Uterus (tissue), 4 donors: Measurements from ENCODE around the gene DGCR2. TPM values are rescaled to one million over a fixed set of nuclear protein-coding genes. Genes with fewer than 3 reads are reported as not detected.

Experiments
- DNase-seq, 2 donors: peaks; one replicate each; pipeline ENCODE4 v3.0.0-alpha.2; 2019 to 2020
- H3K27ac ChIP-seq, 2 donors: fragments of 200-600 bp; sonication (generic); 1 replicate in 1 of 2; 2 replicates in 1 of 2; pipeline ENCODE4 v1.5.1; 2016 to 2018
- H3K27me3 ChIP-seq, 2 donors: fragments of 200-600 bp; sonication (generic); one replicate each; pipeline ENCODE4 v1.5.1; 2018 to 2019; ENCODE audit warnings: control low read depth in 1 of 2
- H3K36me3 ChIP-seq, 2 donors: fragments of 200-600 bp; sonication (generic); one replicate each; pipeline ENCODE4 v1.5.1; 2019; ENCODE audit warnings: control low read depth in 1 of 2
- H3K4me1 ChIP-seq, 2 donors: fragments of 200-600 bp; sonication (generic); one replicate each; pipeline ENCODE4 v1.5.1; 2018 to 2019; ENCODE audit warnings: control low read depth in 1 of 2
- H3K4me3 ChIP-seq, 2 donors: fragments of 200-600 bp; sonication (generic); 1 replicate in 1 of 2; 2 replicates in 1 of 2; pipeline ENCODE4 v1.5.1; 2018 to 2019; ENCODE audit warnings: mild to moderate bottlenecking in 1 of 2
- H3K9me3 ChIP-seq, 2 donors: fragments of 200-600 bp; sonication (generic); one replicate each; pipeline ENCODE4 v1.5.1; 2019; ENCODE audit warnings: control low read depth in 1 of 2
- POLR2A ChIP-seq, 2 donors: fragments of 450-650 bp; IDR thresholded peaks; one replicate each; pipeline ENCODE4 v1.6.1; 2016; ENCODE audit warnings: antibody characterized with exemption in 2 of 2, mild to moderate bottlenecking in 1 of 2, moderate library complexity in 1 of 2
- intact Hi-C: fragments of 100-400 bp; cut with DNase I; formaldehyde crosslinking; loops from one replicate; pipeline ENCODE4 v1.15.1; 2023; ENCODE audit warnings: low total_unique reads
- total RNA-seq, 4 donors: library from RNA; depleted of rRNA in 3 of 4; stranded (reverse); fragments of >200 nt in 3 of 4; gene quantifications; one replicate each; pipeline versions ENCODE4 v1.1.0 to v1.2.4, GENCODE V29; 2014 to 2023
- TF ChIP-seq, protein P1 (sequence below), 4 experiments: fragments of 200-600 bp in 2 of 4; fragments of 450-650 bp in 2 of 4; sonication (generic) in 2 of 4; IDR thresholded peaks; one replicate each; pipeline ENCODE4 v1.5.1; 2016 to 2019; ENCODE audit warnings: antibody characterized with exemption in 4 of 4, mild to moderate bottlenecking in 2 of 4, moderate library complexity in 1 of 4
- donor health status: DM: yes; HTN: yes; CAD: no.

DGCR2 gene
- total RNA-seq, 4 donors from 2014 or later = 18.2 to 88.9 (median 47.6) TPM

DNA sequence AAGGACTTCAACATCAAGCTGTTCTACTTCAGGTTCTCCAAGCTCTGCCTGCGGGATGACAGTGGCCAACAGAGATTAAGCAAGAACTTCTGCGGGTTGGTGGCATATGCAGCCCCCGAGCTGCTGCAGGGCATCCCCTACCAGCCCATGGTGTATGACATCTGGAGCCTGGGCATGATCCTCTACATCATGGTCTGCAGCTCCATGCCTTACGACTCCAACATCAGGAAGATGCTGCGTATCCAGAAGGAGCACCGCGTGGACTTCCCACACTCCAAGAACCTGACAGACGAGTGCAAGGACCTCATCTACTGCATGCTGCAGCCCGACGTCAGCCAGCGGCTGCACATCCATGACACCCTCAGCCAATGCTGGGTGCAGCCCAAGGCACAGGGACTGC, 2.8 kb upstream of the DGCR2 start:
- intact Hi-C loops = no loop called here
- Histone ChIP-seq H3K27ac (no peak overlapping the region), H3K9me3 (no peaks in the 10 kb centered on the region), H3K4me1 (peaks cover 0 to 10% of the 10 kb centered on the region in 2 donors), H3K36me3 (no peaks in the 10 kb centered on the region), H3K4me3 (no peak overlapping the region), H3K27me3 (no peaks in the 10 kb centered on the region)
- TF ChIP-seq, protein P1, sequence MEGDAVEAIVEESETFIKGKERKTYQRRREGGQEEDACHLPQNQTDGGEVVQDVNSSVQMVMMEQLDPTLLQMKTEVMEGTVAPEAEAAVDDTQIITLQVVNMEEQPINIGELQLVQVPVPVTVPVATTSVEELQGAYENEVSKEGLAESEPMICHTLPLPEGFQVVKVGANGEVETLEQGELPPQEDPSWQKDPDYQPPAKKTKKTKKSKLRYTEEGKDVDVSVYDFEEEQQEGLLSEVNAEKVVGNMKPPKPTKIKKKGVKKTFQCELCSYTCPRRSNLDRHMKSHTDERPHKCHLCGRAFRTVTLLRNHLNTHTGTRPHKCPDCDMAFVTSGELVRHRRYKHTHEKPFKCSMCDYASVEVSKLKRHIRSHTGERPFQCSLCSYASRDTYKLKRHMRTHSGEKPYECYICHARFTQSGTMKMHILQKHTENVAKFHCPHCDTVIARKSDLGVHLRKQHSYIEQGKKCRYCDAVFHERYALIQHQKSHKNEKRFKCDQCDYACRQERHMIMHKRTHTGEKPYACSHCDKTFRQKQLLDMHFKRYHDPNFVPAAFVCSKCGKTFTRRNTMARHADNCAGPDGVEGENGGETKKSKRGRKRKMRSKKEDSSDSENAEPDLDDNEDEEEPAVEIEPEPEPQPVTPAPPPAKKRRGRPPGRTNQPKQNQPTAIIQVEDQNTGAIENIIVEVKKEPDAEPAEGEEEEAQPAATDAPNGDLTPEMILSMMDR (IDR thresholded peaks at IDR 0.05) = no peak
- DNase-seq = no peak

DNA sequence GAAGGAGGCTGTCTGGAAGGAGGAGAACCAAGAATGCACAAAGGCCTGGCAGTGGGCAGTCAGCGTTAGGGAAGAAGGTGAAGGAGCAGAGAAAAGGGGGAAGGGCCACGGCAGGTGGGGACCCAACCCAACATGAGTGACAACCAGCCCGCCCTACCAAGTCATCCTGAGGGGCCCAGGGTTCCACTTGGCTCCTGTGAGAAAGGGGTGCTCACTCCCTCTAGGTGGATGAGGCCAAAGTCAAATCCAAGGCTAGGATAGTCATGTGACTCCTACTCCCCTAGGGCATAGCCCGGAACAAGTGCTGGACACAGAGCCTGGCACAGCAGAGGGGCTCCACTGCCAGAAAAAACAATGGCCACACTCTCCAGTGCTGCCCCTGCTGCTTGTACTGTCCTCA, 2.2 kb upstream of the DGCR2 start:
- Histone ChIP-seq H3K4me1 (peaks cover 0 to 13% of the 10 kb centered on the region in 2 donors), H3K9me3 (no peaks in the 10 kb centered on the region), H3K4me3 (no peak overlapping the region), H3K27me3 (no peaks in the 10 kb centered on the region), H3K27ac (no peak overlapping the region), H3K36me3 (no peaks in the 10 kb centered on the region)
- TF ChIP-seq, protein P1 (IDR thresholded peaks at IDR 0.05) = no peak
- TF ChIP-seq POLR2A (IDR thresholded peaks at IDR 0.05) = no peak
- intact Hi-C loops = no loop called here
- no peak for DNase-seq

DNA sequence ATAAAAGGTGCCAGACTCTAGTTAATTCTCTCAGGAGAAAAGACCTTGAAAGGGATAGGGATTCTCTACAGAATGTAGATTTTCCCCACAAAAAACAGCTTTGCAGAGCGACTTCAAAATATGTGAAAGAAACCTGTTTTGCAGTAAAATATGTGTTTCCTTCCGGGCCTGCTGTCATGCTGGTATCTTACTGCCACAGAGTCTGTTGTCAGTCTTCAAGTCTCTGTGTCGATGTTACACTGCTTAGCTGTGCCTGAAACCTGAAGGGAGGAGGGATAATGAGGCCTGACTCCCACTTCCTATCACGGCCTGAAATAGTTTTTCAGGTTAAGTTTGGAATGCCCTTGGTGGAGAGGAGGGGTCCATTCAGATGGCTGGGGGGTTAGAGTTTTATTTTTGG, 1.7 kb upstream of the DGCR2 start:
- no peaks in the 10 kb centered on the region for H3K27me3 ChIP-seq
- no peak overlapping the region for H3K4me3 ChIP-seq
- TF ChIP-seq POLR2A (IDR thresholded peaks at IDR 0.05) = no peak
- TF ChIP-seq, protein P1 (IDR thresholded peaks at IDR 0.05) = no peak
- no peaks in the 10 kb centered on the region for H3K36me3 ChIP-seq
- H3K27ac ChIP-seq = no peak overlapping the region
- intact Hi-C loops = no loop called here
- peaks cover 0 to 18% of the 10 kb centered on the region in 2 donors for H3K4me1 ChIP-seq
- DNase-seq = no peak
- no peaks in the 10 kb centered on the region for H3K9me3 ChIP-seq

DNA sequence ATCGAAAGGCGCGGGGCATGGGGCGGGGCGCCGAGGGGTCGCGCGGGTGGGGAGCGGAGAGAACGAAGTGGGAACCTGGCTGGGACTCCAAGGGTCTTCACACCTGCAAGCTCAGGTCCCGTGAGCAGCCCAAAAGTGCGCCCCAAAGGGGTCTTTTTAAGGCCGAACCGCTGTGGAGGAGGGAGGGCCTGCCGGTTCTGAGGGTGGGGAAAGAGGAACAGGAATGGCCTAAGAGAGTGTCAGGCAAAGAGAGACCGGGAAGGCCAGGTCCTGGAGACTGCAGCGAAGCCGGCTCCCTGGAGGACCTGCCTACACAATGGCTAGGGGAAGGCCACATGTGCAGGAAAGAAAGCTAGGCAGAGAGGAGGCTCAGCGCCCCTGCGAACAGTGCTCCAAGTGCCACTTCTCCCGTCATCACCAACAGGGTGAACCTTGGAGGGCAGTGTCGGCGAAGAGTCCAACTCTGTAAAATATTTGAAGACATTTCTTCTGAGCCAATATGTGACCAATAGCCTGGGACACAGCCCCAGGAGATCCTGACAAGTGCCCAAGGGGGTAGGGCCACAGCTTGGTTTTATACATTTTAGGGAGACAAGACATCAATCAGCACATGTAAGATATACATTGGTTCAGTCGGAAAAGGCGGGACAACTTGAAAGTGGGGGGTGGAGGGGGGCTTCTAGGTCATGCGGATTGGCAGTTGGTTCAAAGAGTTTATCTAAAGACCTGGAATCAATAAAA, 710 bp upstream of the DGCR2 start:
- peak overlapping the region; percentile 40 to 85 for H3K27ac ChIP-seq
- intact Hi-C loops = no loop called here
- H3K4me1 ChIP-seq = peaks cover 0 to 24% of the 10 kb centered on the region in 2 donors
- no peaks in the 10 kb centered on the region for H3K27me3 ChIP-seq
- TF ChIP-seq POLR2A (IDR thresholded peaks at IDR 0.05) = no peak
- TF ChIP-seq, protein P1 (IDR thresholded peaks at IDR 0.05) = peak in 2 of 4 experiments; percentile 4 to 6
- no peak for DNase-seq
- peak overlapping the region; percentile 40 to 84 for H3K4me3 ChIP-seq
- no peaks in the 10 kb centered on the region for H3K9me3 ChIP-seq
- H3K36me3 ChIP-seq = no peaks in the 10 kb centered on the region

DNA sequence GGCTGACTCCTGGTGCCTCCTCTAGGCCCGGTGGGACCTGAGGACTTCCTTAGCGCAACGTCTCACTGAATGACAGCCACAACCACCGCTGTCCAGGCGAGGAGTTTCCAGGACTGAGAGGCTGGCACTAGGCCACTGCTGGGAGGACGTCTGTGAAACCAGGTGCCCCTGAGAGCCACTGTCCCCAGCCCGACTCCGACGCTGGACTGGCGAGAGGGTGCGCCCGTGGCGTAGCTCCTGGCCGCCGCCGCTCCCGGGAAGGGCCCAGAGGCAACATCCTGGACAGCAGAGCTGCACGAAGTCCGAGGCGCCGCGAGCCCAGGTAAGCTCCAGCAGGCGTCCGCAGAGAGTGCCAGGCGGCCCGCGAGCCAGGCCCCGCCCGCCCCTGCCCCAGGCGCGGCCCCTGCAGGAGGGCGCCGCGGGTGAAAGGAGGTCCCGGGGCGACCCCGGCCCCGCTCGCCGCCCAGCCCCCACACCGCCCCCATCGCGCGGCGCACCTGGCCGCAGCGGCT, 525 bp downstream of the DGCR2 start:
- Histone ChIP-seq H3K4me3 (peak overlapping the region; percentile 84 to 85), H3K27ac (peak overlapping the region; percentile 84 to 90), H3K9me3 (no peaks in the 10 kb centered on the region), H3K36me3 (no peaks in the 10 kb centered on the region), H3K4me1 (peaks cover 0 to 31% of the 10 kb centered on the region in 2 donors), H3K27me3 (no peaks in the 10 kb centered on the region)
- no peak for TF ChIP-seq POLR2A (IDR thresholded peaks at IDR 0.05)
- TF ChIP-seq, protein P1 (IDR thresholded peaks at IDR 0.05) = no peak
- DNase-seq = peak; percentile 36 to 42
- intact Hi-C loops = no loop called here
